ENCODE data around the gene OBI1. TPM values are rescaled to one million over a fixed set of nuclear protein-coding genes. Genes with fewer than 3 reads are reported as not detected.
A peak's percentile ranks its signal among the peaks of the same experiment; 100 is the strongest.

OBI1 gene
- total RNA-seq, 6 donors from 2014 or later: 4.9 to 14.9 (median 8.1) TPM

DNA sequence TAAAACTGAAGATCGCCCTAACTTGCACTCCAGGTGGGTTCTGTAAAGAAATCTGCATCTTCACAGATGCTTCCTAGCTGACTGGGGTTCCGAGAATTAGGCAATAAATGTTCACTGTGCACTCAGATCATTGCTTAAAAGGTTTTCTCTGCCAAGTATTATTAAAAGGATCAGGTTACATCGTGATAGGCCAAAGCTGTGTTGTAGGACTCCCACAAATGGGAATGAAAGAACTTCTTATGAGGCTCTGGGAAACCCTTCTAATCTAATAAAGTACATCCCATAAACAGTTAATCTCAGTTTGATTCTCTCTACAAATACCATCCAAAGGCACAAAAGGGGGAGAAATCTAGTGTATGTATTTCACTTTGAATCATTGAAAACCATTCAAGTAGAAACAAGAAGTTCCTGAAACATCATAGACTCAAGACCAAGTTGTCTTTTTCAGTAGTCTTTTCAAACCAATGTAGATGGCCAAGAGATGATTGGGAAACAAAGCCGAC is 48.5 kb downstream of the OBI1 start:
- peaks cover 0 to 50% (median 27%) of the 10 kb centered on the region in 4 donors for H3K27me3 ChIP-seq
- H3K4me1 ChIP-seq: peaks cover 28 to 36% (median 29%) of the 10 kb centered on the region in 4 donors
- H3K36me3 ChIP-seq: peaks cover 0 to 6% (median 3%) of the 10 kb centered on the region in 4 donors
- TF ChIP-seq EP300 (IDR thresholded peaks at IDR 0.05): no peak
- no peak for TF ChIP-seq POLR2AphosphoS5 (IDR thresholded peaks at IDR 0.05)
- TF ChIP-seq, protein P1, sequence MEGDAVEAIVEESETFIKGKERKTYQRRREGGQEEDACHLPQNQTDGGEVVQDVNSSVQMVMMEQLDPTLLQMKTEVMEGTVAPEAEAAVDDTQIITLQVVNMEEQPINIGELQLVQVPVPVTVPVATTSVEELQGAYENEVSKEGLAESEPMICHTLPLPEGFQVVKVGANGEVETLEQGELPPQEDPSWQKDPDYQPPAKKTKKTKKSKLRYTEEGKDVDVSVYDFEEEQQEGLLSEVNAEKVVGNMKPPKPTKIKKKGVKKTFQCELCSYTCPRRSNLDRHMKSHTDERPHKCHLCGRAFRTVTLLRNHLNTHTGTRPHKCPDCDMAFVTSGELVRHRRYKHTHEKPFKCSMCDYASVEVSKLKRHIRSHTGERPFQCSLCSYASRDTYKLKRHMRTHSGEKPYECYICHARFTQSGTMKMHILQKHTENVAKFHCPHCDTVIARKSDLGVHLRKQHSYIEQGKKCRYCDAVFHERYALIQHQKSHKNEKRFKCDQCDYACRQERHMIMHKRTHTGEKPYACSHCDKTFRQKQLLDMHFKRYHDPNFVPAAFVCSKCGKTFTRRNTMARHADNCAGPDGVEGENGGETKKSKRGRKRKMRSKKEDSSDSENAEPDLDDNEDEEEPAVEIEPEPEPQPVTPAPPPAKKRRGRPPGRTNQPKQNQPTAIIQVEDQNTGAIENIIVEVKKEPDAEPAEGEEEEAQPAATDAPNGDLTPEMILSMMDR (IDR thresholded peaks at IDR 0.05): no peak
- no peak for TF ChIP-seq POLR2A (IDR thresholded peaks at IDR 0.05)
- H3K9me3 ChIP-seq: no peaks in the 10 kb centered on the region
- ATAC-seq (ENCODE audit: low FRiP score in 2 of 2) (no peak), DNase-seq (no peak)
- no peak overlapping the region for H3K4me3 ChIP-seq
- 46 to 54% methylated on average over 4 of the region's 4 CpGs for WGBS, 2 donors
- no peak overlapping the region for H3K27ac ChIP-seq

DNA sequence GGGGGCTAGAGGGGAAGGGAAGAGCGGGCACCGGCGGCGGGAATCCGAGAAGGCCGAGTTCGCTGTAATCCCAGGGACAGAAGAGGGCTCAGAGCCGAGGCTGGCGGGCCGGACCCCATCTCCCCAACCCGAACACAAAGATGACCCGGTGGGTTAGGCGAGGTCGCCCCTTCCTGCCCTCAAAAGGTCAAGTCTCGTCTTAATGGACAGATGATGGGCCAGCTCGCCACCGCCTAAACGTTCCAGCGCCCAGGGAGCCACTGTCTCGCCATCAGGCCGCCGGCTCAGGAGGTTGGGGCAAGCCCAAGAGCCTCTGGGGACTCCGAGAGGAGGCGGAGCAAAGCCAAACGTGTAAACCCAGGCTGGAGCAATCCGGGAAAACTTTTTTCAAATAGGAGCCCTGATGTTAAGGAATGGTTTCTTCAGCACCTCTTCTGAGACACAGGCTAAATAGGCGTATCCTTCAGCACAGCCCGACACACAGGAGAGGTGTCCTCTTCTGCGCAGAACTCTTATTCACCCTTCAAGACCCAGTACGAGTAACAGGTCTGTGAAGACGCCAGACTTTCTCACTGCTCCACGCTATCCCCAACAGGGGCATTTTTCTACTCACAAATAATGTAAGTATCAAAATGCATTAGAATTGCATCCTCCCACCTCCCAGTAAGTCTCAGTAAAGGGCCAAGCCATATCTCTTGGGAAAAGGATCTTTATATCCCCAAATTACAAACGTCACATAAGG is 49.3 kb downstream of the OBI1 start:
- TF ChIP-seq POLR2AphosphoS5 (IDR thresholded peaks at IDR 0.05) (no peak), POLR2A (IDR thresholded peaks at IDR 0.05) (no peak), EP300 (IDR thresholded peaks at IDR 0.05) (no peak)
- TF ChIP-seq, protein P1 (IDR thresholded peaks at IDR 0.05): no peak
- DNase-seq (peak in 1 of 2 donors; percentile 64), ATAC-seq (ENCODE audit: low FRiP score in 2 of 2) (peak in 1 of 2 donors; percentile 38)
- peak overlapping the region; percentile 44 to 61 (median 54) for H3K4me3 ChIP-seq
- H3K27ac ChIP-seq: no peak overlapping the region
- peaks cover 0 to 3% (median 1%) of the 10 kb centered on the region in 4 donors for H3K36me3 ChIP-seq
- H3K27me3 ChIP-seq: peaks cover 0 to 58% (median 31%) of the 10 kb centered on the region in 4 donors
- no peaks in the 10 kb centered on the region for H3K9me3 ChIP-seq
- H3K4me1 ChIP-seq: peaks cover 28 to 36% (median 29%) of the 10 kb centered on the region in 4 donors
- WGBS, 2 donors: 19 to 26% methylated on average over 23 to 28 of the region's 33 CpGs

DNA sequence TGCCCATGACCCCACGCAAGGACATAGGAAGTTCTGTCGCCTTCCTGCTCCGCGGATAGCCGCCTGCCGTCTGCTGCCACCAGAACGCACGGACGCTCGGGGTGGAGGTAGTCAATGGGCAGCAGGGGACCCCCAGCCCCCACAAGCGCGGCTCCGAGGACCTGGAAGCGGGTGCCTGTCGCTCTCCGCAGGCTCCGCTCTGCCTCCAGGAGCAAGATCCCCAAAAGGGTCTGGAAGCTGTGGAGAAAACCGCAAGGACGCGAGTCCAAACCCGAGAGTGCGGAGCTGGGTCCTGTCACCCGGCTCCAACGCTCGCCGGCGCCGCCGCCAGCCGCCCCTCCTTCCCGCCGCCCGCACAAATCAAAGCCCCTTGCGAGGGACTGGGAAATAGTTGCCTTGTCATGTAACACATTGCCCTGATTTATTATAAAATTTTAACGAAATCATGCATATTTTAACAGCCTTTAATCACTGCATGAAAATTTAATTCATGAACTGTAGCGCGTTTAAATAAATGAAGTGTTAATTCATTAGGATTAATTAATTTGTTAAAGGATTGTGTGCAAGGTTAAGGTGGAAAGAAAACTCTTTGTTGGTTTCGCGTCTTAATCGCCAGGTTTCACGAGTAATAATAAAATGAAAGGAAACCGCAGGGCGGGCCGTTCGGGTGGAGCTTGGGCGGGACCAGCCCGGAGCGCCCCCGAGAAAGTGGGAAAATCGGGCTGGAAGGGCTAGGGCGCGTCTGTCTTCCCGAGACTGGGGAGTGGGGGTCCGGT is 50.1 kb downstream of the OBI1 start:
- Histone ChIP-seq H3K9me3 (no peaks in the 10 kb centered on the region), H3K36me3 (peaks cover 0 to 3% (median 0%) of the 10 kb centered on the region in 4 donors), H3K27me3 (peaks cover 0 to 64% (median 31%) of the 10 kb centered on the region in 4 donors), H3K4me3 (peak overlapping the region; percentile 44 to 61 (median 54)), H3K4me1 (peaks cover 28 to 36% (median 29%) of the 10 kb centered on the region in 4 donors), H3K27ac (no peak overlapping the region)
- ATAC-seq (ENCODE audit: low FRiP score in 2 of 2) (peak in 1 of 2 donors; percentile 39), DNase-seq (peak in 1 of 2 donors; percentile 84)
- TF ChIP-seq POLR2AphosphoS5 (IDR thresholded peaks at IDR 0.05) (no peak), EP300 (IDR thresholded peaks at IDR 0.05) (no peak), POLR2A (IDR thresholded peaks at IDR 0.05) (no peak)
- TF ChIP-seq, protein P1 (IDR thresholded peaks at IDR 0.05): no peak
- 2 to 6% methylated on average over 45 to 52 of the region's 54 CpGs for WGBS, 2 donors

DNA sequence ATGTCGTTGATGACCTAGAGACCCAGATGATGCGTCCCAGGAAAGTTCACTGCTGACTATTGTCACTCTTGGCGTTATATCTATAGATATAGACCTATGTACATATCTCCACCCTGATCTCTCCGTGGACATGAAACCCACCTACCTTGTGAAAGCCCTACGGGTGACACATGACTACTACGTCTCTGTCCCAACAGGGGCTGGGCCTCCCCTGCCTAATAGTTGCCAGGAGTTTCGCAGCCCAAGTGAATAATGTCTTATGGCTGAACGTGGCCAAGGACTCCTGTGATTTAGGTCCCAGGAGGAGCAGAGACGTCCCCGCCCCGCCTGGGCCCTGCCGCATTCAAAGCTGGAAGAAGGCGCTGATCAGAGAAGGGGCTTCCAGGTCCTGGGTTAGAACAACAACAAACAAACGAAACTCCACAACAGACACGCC is 50.7 kb downstream of the OBI1 start:
- peak overlapping the region in 3 of 4 donors; percentile 46 to 61 (median 61) for H3K4me3 ChIP-seq
- TF ChIP-seq, protein P1 (IDR thresholded peaks at IDR 0.05): no peak
- TF ChIP-seq EP300 (IDR thresholded peaks at IDR 0.05): no peak
- TF ChIP-seq POLR2AphosphoS5 (IDR thresholded peaks at IDR 0.05): no peak
- no peak for TF ChIP-seq POLR2A (IDR thresholded peaks at IDR 0.05)
- peaks cover 34 to 42% (median 35%) of the 10 kb centered on the region in 4 donors for H3K4me1 ChIP-seq
- H3K9me3 ChIP-seq: no peaks in the 10 kb centered on the region
- 5 to 6% methylated on average over 5 to 14 of the region's 15 CpGs for whole genome bisulfite sequencing, 2 donors
- DNase-seq (no peak), ATAC-seq (ENCODE audit: low FRiP score in 2 of 2) (no peak)
- H3K27me3 ChIP-seq: peaks cover 0 to 70% (median 35%) of the 10 kb centered on the region in 4 donors
- H3K27ac ChIP-seq: no peak overlapping the region
- H3K36me3 ChIP-seq: no peaks in the 10 kb centered on the region

All from upper lobe of left lung (tissue), 6 donors.